Ishikawa (cell line): ENCODE results near the gene RAPGEF4.
A peak's percentile ranks its signal among the peaks of the same experiment; 100 is the strongest.

Source experiments
- CEBPB ChIP-seq: IDR thresholded peaks from 2 replicates; pipeline ENCODE4 v1.6.1; 2012
- CREB1 ChIP-seq: IDR thresholded peaks from 2 replicates; pipeline ENCODE4 v1.6.1; 2012; ENCODE audit warnings: low read depth
- EGR1 ChIP-seq: IDR thresholded peaks from 2 replicates; pipeline ENCODE4 v1.6.1; 2012
- EP300 ChIP-seq: IDR thresholded peaks from 2 replicates; pipeline ENCODE4 v1.6.1; 2012; ENCODE audit warnings: borderline replicate concordance
- FOXM1 ChIP-seq: IDR thresholded peaks from 2 replicates; pipeline ENCODE4 v1.6.1; 2012; ENCODE audit warnings: low read depth, borderline replicate concordance
- NFIC ChIP-seq: IDR thresholded peaks from 2 replicates; pipeline ENCODE4 v1.6.1; 2012
- RAD21 ChIP-seq: IDR thresholded peaks from 2 replicates; pipeline ENCODE4 v1.6.1; 2012; ENCODE audit warnings: low read depth
- TAF1 ChIP-seq: IDR thresholded peaks from 2 replicates; pipeline ENCODE4 v1.6.1; 2012; ENCODE audit warnings: low read depth, mild to moderate bottlenecking
- TCF12 ChIP-seq: IDR thresholded peaks from 2 replicates; pipeline ENCODE4 v1.6.1; 2012; ENCODE audit warnings: low read depth
- TEAD4 ChIP-seq: IDR thresholded peaks from 2 replicates; pipeline ENCODE4 v1.6.1; 2012
- YY1 ChIP-seq: IDR thresholded peaks from 2 replicates; pipeline ENCODE4 v1.6.1; 2012; ENCODE audit warnings: low read depth
- ZBTB7A ChIP-seq: IDR thresholded peaks from 2 replicates; pipeline ENCODE4 v1.6.1; 2012; ENCODE audit warnings: low read depth
- TF ChIP-seq, protein P1 (sequence below): IDR thresholded peaks from 2 replicates; pipeline ENCODE4 v1.6.1; 2012
- TF ChIP-seq, protein P2 (sequence below): IDR thresholded peaks from 2 replicates; pipeline ENCODE4 v1.6.1; 2012
- TF ChIP-seq, protein P3 (sequence below): IDR thresholded peaks from 2 replicates; pipeline ENCODE4 v1.6.1; 2012; ENCODE audit warnings: low read depth, mild to moderate bottlenecking

The RAPGEF4 gene

DNA sequence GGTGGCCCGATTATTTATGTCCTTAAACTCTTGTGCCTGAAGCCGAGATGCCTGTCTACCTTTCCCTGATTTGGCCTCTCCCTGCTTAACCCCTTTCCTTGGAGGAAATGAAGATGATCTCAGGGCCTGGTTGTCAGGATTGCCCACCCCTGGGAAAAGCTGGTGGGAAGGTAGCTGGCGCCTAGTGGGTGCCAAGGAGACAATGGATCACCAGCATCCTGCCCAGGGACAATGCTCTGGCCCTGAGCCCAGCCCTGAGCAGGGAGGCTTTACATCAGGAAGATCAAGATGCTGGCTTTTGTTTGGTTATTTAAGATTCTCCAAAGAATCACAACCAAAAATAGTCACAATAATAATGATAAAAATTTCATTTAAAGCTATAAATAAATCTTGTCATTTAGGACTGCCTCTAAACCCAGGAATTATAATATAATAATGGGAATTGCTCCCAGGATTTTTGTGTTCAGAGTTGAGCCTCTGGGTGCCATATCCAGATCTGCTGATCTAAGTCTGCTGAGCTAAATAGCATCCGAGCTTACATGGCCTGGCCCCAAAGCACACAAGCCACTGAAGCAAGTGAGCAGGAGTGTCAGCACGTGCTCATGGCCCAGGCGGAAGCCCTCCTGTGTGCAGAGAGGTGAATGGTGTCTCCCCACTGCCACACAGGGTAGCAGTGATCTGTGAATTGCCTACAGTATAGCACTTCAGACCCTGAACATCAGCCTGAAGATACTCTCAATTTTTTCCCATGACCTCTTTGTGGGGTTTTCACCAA, 282.2 kb downstream of the RAPGEF4 start:
- TF ChIP-seq RAD21 (no peak), NFIC (no peak), ZBTB7A (no peak), EGR1 (no peak), TEAD4 (no peak), TAF1 (no peak), YY1 (no peak), CEBPB (no peak), CREB1 (no peak), FOXM1 (no peak), EP300 (no peak), TCF12 (no peak)
- TF ChIP-seq, protein P1, sequence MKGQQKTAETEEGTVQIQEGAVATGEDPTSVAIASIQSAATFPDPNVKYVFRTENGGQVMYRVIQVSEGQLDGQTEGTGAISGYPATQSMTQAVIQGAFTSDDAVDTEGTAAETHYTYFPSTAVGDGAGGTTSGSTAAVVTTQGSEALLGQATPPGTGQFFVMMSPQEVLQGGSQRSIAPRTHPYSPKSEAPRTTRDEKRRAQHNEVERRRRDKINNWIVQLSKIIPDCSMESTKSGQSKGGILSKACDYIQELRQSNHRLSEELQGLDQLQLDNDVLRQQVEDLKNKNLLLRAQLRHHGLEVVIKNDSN = no peak
- TF ChIP-seq, protein P2, sequence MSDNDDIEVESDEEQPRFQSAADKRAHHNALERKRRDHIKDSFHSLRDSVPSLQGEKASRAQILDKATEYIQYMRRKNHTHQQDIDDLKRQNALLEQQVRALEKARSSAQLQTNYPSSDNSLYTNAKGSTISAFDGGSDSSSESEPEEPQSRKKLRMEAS = no peak
- TF ChIP-seq, protein P3, sequence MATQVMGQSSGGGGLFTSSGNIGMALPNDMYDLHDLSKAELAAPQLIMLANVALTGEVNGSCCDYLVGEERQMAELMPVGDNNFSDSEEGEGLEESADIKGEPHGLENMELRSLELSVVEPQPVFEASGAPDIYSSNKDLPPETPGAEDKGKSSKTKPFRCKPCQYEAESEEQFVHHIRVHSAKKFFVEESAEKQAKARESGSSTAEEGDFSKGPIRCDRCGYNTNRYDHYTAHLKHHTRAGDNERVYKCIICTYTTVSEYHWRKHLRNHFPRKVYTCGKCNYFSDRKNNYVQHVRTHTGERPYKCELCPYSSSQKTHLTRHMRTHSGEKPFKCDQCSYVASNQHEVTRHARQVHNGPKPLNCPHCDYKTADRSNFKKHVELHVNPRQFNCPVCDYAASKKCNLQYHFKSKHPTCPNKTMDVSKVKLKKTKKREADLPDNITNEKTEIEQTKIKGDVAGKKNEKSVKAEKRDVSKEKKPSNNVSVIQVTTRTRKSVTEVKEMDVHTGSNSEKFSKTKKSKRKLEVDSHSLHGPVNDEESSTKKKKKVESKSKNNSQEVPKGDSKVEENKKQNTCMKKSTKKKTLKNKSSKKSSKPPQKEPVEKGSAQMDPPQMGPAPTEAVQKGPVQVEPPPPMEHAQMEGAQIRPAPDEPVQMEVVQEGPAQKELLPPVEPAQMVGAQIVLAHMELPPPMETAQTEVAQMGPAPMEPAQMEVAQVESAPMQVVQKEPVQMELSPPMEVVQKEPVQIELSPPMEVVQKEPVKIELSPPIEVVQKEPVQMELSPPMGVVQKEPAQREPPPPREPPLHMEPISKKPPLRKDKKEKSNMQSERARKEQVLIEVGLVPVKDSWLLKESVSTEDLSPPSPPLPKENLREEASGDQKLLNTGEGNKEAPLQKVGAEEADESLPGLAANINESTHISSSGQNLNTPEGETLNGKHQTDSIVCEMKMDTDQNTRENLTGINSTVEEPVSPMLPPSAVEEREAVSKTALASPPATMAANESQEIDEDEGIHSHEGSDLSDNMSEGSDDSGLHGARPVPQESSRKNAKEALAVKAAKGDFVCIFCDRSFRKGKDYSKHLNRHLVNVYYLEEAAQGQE = no peak

DNA sequence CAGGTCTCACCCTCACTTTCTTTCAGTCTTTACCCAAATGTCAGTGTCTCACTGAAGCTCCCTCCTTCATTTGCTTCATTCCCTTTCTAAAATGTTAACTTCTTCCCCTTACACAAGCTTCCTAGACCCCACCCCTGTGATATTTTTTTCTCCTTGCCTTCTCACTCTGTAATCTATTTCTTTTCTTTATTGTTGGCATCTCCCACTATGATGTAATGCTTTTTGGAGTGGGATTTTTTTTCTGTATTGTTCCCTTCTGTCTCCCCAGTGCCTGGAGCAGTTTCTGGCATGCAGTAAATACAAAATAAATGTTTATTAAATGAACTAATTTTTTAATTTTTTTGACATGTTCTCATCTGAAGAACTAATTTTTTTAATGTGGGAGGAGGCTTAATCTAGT, 284.1 kb downstream of the RAPGEF4 start:
- TF ChIP-seq TAF1 (no peak), TCF12 (no peak), CEBPB (no peak), EP300 (no peak)
- TF ChIP-seq, protein P2 = no peak

DNA sequence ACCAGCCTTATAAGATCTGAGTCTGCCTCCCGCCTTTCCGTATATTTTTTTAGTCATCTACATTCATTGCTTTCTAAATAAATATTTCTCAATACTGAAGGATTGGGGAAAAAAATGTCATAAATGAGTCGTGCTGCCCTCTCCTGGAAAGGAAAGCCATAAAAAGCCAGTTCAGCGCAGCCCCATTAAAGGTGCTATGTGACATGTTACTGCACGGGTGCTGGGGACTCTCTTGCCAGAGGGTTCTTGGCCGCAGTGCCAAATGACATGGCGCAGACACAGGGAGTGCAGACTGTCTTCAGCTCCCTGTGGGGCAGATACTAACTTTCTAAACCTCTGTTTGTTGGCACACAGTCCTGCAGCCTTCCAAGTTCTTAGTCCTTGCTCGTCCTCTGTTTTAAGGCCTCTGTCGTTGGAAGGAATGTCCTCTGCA, 286.3 kb downstream of the RAPGEF4 start:
- TF ChIP-seq TEAD4 (no peak), RAD21 (peak; percentile 13; the same call in 1 of the 2 replicates)

DNA sequence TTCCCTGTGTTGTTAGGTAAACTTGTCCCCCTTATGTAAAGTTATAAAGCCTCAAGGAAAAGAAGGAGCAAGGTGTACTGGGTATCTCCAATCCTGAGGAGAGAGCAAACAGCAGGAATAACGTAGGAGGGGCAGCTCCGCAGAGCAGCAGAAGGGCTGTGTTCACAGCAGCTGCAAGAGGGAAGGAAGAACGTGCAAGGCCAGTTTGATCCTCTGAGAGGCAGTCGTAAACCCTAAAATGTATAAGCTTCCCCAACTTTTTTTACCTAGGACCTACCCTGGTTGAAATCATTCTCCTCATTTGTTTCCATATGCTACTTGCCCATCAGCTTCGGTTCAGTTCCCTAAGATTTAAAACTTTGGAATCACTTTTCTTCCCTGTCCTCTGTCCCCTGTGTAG, 288.1 kb downstream of the RAPGEF4 start:
- TF ChIP-seq EP300 = no peak
- no peak for TF ChIP-seq RAD21
- TF ChIP-seq CEBPB = no peak

DNA sequence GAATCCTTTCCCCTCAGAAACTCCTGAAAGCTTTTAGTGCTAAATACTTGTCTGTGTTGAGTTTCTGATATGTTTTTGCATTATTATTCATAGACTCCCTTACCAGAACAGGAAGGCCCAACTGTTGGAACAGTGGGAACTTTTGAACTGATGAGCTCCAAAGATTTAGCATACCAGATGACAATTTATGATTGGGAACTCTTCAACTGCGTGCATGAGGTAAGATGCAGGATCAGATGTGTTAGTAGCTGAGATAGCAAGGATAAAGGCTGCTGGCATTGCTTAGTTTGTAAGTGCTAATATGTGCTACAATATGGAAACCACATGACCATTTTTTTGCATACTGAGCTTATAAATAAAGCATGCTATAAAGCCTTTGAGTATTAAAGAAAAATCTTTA, 290.8 kb downstream of the RAPGEF4 start:
- TF ChIP-seq RAD21 = no peak
- TF ChIP-seq, protein P3 = no peak
- no peak for TF ChIP-seq EP300
- TF ChIP-seq, protein P2 = no peak

DNA sequence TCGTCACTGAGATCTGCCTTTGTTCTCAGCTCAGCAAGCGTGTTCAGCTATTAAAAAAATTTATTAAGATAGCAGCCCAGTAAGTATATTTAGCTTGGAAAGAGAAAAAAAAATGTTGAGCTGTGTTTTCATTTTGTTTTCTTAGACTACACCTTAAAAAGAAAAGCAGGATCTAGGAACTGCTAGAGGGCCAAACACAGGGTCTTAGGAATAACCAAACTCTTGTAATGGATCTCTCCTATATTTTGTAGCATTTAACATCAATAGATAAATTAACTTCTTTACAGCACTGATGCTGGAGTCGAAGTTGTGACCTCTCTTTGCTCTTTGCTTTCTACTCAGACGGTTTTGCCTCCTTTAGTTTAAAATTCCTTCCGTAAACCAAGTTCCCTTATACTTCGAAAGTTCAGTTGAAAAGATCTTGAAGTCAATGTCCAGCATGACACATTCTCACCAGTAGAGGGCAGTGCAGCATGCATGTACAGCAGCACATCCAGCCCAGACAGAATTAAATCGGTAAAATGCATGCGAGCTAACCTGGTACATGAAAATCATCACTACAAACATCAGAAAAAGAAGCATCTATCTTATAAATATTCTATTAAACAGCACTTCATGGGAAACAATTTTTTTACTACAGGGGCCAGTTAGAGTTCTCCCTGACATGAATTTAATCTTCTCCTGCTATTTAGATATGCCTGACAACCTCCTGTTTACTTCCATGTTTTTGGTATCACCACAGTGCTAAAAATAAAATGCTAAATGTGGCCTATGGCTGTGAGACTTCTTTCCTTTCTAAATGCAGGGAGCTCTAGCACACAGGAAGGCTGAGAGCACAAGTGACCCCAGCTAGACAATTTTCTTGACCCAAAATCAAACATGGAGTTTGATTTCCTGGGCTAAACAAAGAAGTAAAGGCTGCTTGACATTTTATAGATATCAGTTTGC, 291.8 kb downstream of the RAPGEF4 start:
- TF ChIP-seq NFIC = no peak
- TF ChIP-seq, protein P2 = no peak
- no peak for TF ChIP-seq EGR1
- peak; percentile 94 for TF ChIP-seq TEAD4
- TF ChIP-seq ZBTB7A = no peak
- peak; percentile 97 for TF ChIP-seq RAD21
- TF ChIP-seq YY1 = no peak
- TF ChIP-seq, protein P1 = no peak
- TF ChIP-seq TAF1 = 0 out of 2 replicates have a peak, but pooled peaks have one; percentile 30
- no peak for TF ChIP-seq TCF12
- no peak for TF ChIP-seq EP300
